H1 (cell line): ENCODE measurements around the gene PLCB4. TPM values are rescaled to one million over a fixed set of nuclear protein-coding genes. Genes with fewer than 3 reads are reported as not detected.

Experiments
- CTCF ChIA-PET: fragments of 300-600 bp; sonication (Branson Sonifier 250); formaldehyde crosslinking; loops from one replicate; lab custom pipeline; 2021; ENCODE audit not compliant: partially characterized antibody; lab: Charles Lee
- POLR2A ChIA-PET: fragments of 300-600 bp; sonication (Branson Sonifier 250); formaldehyde crosslinking; loops from one replicate; lab custom pipeline; 2021; ENCODE audit warnings: inconsistent platforms; ENCODE audit not compliant: partially characterized antibody; lab: Charles Lee
- DNase-seq, 2 experiments: peaks; one replicate each; pipeline versions ENCODE4 v3.0.0 to v3.0.0-alpha.2; 2010 to 2022; ENCODE audit warnings: low spot score in 2 of 2, low read depth in 1 of 2, mixed read lengths in 1 of 2
- FAIRE-seq: peaks from 2 replicates; lab custom pipeline; 2011; peaks lifted over from hg19 to GRCh38; lab: Jason Lieb, UNC
- H2AFZ ChIP-seq: 2 replicates; pipeline ENCODE4 v1.8.1; 2012; ENCODE audit warnings: low read length, inconsistent platforms
- H2AK5ac ChIP-seq: 2 replicates; pipeline ENCODE4 v1.6.1; 2013; ENCODE audit warnings: low read depth, low read length
- H2BK120ac ChIP-seq: replicated peaks from 2 replicates; pipeline ENCODE3; 2013; ENCODE audit warnings: low read depth, low read length, inconsistent platforms
- H2BK12ac ChIP-seq: 2 replicates; pipeline ENCODE4 v1.6.1; 2013; ENCODE audit warnings: low read depth, low read length
- H2BK15ac ChIP-seq: 2 replicates; pipeline ENCODE4 v1.6.1; 2013; ENCODE audit warnings: low read length
- H2BK20ac ChIP-seq: 2 replicates; pipeline ENCODE4 v1.6.1; 2013; ENCODE audit warnings: low read length
- H2BK5ac ChIP-seq: 2 replicates; pipeline ENCODE4 v1.6.1; 2013; ENCODE audit warnings: low read depth, low read length
- H3K14ac ChIP-seq: 2 replicates; pipeline ENCODE4 v1.6.1; 2013; ENCODE audit warnings: inconsistent platforms; ENCODE audit not compliant: insufficient read length
- H3K18ac ChIP-seq: 2 replicates; pipeline ENCODE4 v1.6.1; 2013; ENCODE audit warnings: low read length; ENCODE audit errors: extremely low read depth
- H3K23ac ChIP-seq: 2 replicates; pipeline ENCODE4 v1.6.1; 2013; ENCODE audit warnings: inconsistent platforms; ENCODE audit not compliant: insufficient read length
- H3K23me2 ChIP-seq: 2 replicates; pipeline ENCODE4 v1.6.1; 2013; ENCODE audit warnings: low read depth, low read length
- H3K27ac ChIP-seq: 2 replicates; pipeline ENCODE4 v1.6.1; 2011; ENCODE audit warnings: low read depth, low read length, inconsistent platforms
- H3K27me3 ChIP-seq, 4 experiments: replicated peaks in 1 of 4; 1 replicate in 1 of 4; 2 replicates in 3 of 4; pipeline versions ENCODE4 v1.6.1 to v1.8.1; 2011 to 2013; ENCODE audit warnings: low read length in 3 of 4, mild to moderate bottlenecking in 3 of 4, inconsistent platforms in 2 of 4, mixed read lengths in 2 of 4, moderate library complexity in 1 of 4; ENCODE audit not compliant: control insufficient read depth in 3 of 4, insufficient read depth in 3 of 4; ENCODE audit errors: extremely low read depth in 1 of 4
- H3K36me3 ChIP-seq, 4 experiments: 2 replicates each; pipeline versions ENCODE4 v1.6.1 to v1.8.1; 2011 to 2013; ENCODE audit warnings: mild to moderate bottlenecking in 4 of 4, low read length in 3 of 4, moderate library complexity in 2 of 4, control low read depth in 1 of 4, inconsistent platforms in 1 of 4; ENCODE audit not compliant: insufficient read depth in 4 of 4, control insufficient read depth in 2 of 4
- H3K4ac ChIP-seq: replicated peaks from 2 replicates; pipeline ENCODE3; 2013; ENCODE audit warnings: low read length, low read depth, mixed read lengths, inconsistent platforms; ENCODE audit not compliant: insufficient read length
- H3K4me1 ChIP-seq, 4 experiments: replicated peaks in 1 of 4; 1 replicate in 1 of 4; 2 replicates in 3 of 4; pipeline versions ENCODE4 v1.6.1 to v1.8.1; 2011 to 2013; ENCODE audit warnings: low read length in 3 of 4, inconsistent platforms in 2 of 4, mixed read lengths in 1 of 4; ENCODE audit not compliant: insufficient read depth in 4 of 4, control insufficient read depth in 3 of 4
- H3K4me2 ChIP-seq, 2 experiments: 2 replicates each; pipeline versions ENCODE4 v1.6.1 to v1.8.1; 2011 to 2013; ENCODE audit warnings: low read depth in 2 of 2, low read length in 2 of 2, control low read depth in 1 of 2, inconsistent platforms in 1 of 2, mild to moderate bottlenecking in 1 of 2; ENCODE audit not compliant: insufficient read depth in 1 of 2
- H3K4me3 ChIP-seq, 4 experiments: fragments of 200-600, 300-600 bp in 1 of 4; sonication (generic), shearing (Covaris generic), sonication (Bioruptor Twin) in 1 of 4; 2 replicates each; pipeline versions ENCODE4 v1.5.1 to v1.8.1; 2011 to 2016; ENCODE audit warnings: low read length in 4 of 4, low read depth in 3 of 4, control low read depth in 2 of 4, inconsistent platforms in 2 of 4, mild to moderate bottlenecking in 2 of 4, mixed read lengths in 1 of 4, moderate library complexity in 1 of 4; ENCODE audit not compliant: insufficient read depth in 2 of 4; ENCODE audit errors: extremely low read depth in 1 of 4
- H3K56ac ChIP-seq: replicated peaks from 2 replicates; pipeline ENCODE3; 2013; ENCODE audit warnings: low read depth, mild to moderate bottlenecking, mixed read lengths, low read length, inconsistent platforms; ENCODE audit not compliant: insufficient read length
- H3K79me1 ChIP-seq: 2 replicates; pipeline ENCODE4 v1.6.1; 2013; ENCODE audit warnings: low read depth, low read length, control low read depth
- H3K79me2 ChIP-seq, 2 experiments: 2 replicates each; pipeline versions ENCODE4 v1.6.1 to v1.8.1; 2012 to 2013; ENCODE audit warnings: low read length in 2 of 2, mild to moderate bottlenecking in 2 of 2, inconsistent platforms in 1 of 2; ENCODE audit not compliant: insufficient read depth in 2 of 2, control insufficient read depth in 1 of 2
- H3K9ac ChIP-seq, 4 experiments: replicated peaks in 1 of 4; 1 replicate in 1 of 4; 2 replicates in 3 of 4; pipeline versions ENCODE4 v1.6.1 to v1.8.1; 2011 to 2013; ENCODE audit warnings: low read depth in 3 of 4, low read length in 3 of 4, control low read depth in 2 of 4, mild to moderate bottlenecking in 2 of 4, moderate library complexity in 2 of 4, inconsistent platforms in 1 of 4; ENCODE audit errors: extremely low read depth in 1 of 4
- H3K9me3 ChIP-seq, 2 experiments: 2 replicates each; pipeline versions ENCODE4 v1.6.1 to v1.8.1; 2012 to 2013; ENCODE audit warnings: mild to moderate bottlenecking in 2 of 2, moderate library complexity in 2 of 2, control low read depth in 1 of 2, inconsistent platforms in 1 of 2, low read depth in 1 of 2, low read length in 1 of 2, mixed read lengths in 1 of 2; ENCODE audit not compliant: insufficient read depth in 2 of 2
- H4K20me1 ChIP-seq, 2 experiments: replicated peaks in 1 of 2; 2 replicates each; pipeline versions ENCODE3 to v1.8.1; 2011 to 2013; ENCODE audit warnings: inconsistent platforms in 2 of 2, low read length in 2 of 2, mild to moderate bottlenecking in 1 of 2; ENCODE audit not compliant: insufficient read depth in 2 of 2, control insufficient read depth in 1 of 2
- H4K5ac ChIP-seq: 2 replicates; pipeline ENCODE4 v1.6.1; 2013; ENCODE audit warnings: low read length, low read depth, mixed read lengths, inconsistent platforms; ENCODE audit not compliant: insufficient read length
- H4K8ac ChIP-seq: 2 replicates; pipeline ENCODE4 v1.8.0; 2013; ENCODE audit warnings: mild to moderate bottlenecking, moderate library complexity, low read length, inconsistent platforms; ENCODE audit not compliant: insufficient read depth; ENCODE audit errors: extremely low read depth
- H4K91ac ChIP-seq: replicated peaks from 2 replicates; pipeline ENCODE3; 2013; ENCODE audit warnings: low read length, mixed read lengths, inconsistent platforms; ENCODE audit not compliant: insufficient read length
- CREB1 ChIP-seq: IDR thresholded peaks from 2 replicates; pipeline ENCODE4 v1.6.1; 2012; ENCODE audit warnings: inconsistent platforms
- POLR2AphosphoS5 ChIP-seq: IDR thresholded peaks from 2 replicates; pipeline ENCODE4 v1.6.1; 2011; ENCODE audit warnings: low read depth, low read length
- ZNF274 ChIP-seq: IDR thresholded peaks from 2 replicates; pipeline ENCODE4 v1.7.0; 2012; ENCODE audit warnings: low read length, borderline replicate concordance; ENCODE audit errors: extremely low read depth
- WGBS, 2 experiments: shearing (Covaris generic) in 1 of 2; methylation state at CpG; one replicate each; pipeline versions ENCODE4 v1.1.6 to v1.1.7; 2013 to 2015; ENCODE audit warnings: low lambda C conversion rate in 2 of 2, mixed read lengths in 2 of 2, inconsistent platforms in 1 of 2, low coverage in 1 of 2, missing lambda C conversion rate in 1 of 2; ENCODE audit not compliant: insufficient replicate concordance in 2 of 2, insufficient coverage in 1 of 2, insufficient read length in 1 of 2; ENCODE audit errors: extremely low coverage in 1 of 2, missing lambda C conversion rate in 1 of 2; 5-methylcytosine and 5-hydroxymethylcytosine counted together
- polyA plus RNA-seq, 7 experiments: library from polyadenylated mRNA; depleted of rRNA in 3 of 7; stranded (reverse) in 5 of 7; unstranded in 2 of 7; fragments of >200 nt in 5 of 7; fragments of 200-250 nt in 2 of 7; gene quantifications; 1 replicate in 5 of 7; 2 replicates in 1 of 7; 4 replicates in 1 of 7; pipeline versions ENCODE4 v1.2.1 to v1.2.3, GENCODE V29; 2011 to 2013; ENCODE audit warnings: missing spikeins in 2 of 7, mixed read lengths in 2 of 7
- total RNA-seq: library from RNA; stranded (reverse); fragmentation: NEBNext Ultra II Directional; extraction: Animal tissue kit (Norgen Biotek cat#: 25700); gene quantifications from 2 replicates; pipeline ENCODE4 v1.2.1, GENCODE V29; 2021
- TF ChIP-seq, protein P1 (sequence below): IDR thresholded peaks from 2 replicates; pipeline ENCODE4 v1.6.1; 2011; ENCODE audit warnings: low read depth, mild to moderate bottlenecking, low read length; ENCODE audit not compliant: insufficient read depth

The PLCB4 gene
- total and polyA plus RNA-seq, 2 of the 8 experiments (the other 6 are each of a cell fraction or from before 2014, with no cell fraction given), result 3.2 to 14.1 TPM

DNA sequence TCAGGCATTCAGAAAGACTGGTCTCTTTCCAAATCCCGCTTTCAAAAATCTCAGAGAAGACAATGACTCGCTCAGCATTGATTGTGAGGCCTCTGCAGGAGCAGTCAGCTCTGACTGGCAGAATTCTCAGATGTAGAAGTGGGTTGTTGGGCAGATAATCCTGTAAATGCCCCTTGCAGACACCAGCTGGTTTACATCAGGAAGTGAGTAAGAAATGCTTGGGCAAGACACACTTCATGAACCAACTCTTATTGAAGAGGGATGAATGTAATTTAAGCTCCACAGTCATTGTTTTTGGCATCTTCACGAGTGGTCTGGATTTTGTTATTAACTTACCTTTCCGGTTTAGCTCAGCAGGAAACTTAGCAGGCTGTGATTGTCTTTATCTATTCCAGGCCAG lies 166.6 kb downstream of the PLCB4 start:
- Histone ChIP-seq H2BK5ac (no peak overlapping the region), H4K91ac (no peak overlapping the region), H3K79me2 (no peaks in the 10 kb centered on the region), H3K4ac (no peak overlapping the region), H3K56ac (no peak overlapping the region), H3K9me3 (peaks cover 15 to 16% of the 10 kb centered on the region in 2 experiments; a peak in 3 of 4 replicates), H3K27ac (no peak overlapping the region), H3K4me2 (no peak overlapping the region), H2AFZ (no peak overlapping the region), H2BK15ac (no peak overlapping the region), H4K5ac (no peak overlapping the region), H3K23ac (no peak overlapping the region), H3K4me3 (no peak overlapping the region), H2BK20ac (no peak overlapping the region), H3K23me2 (peaks cover 3% of the 10 kb centered on the region; the same call in 1 of the 2 replicates), H3K79me1 (no peaks in the 10 kb centered on the region), H3K4me1 (no peaks in the 10 kb centered on the region), H3K36me3 (peaks cover 0 to 14% (median 3%) of the 10 kb centered on the region in 4 experiments; a peak in 3 of 8 replicates), H3K18ac (no peak overlapping the region), H2BK12ac (no peak overlapping the region), H3K27me3 (no peaks in the 10 kb centered on the region), H2AK5ac (no peak overlapping the region), H2BK120ac (no peak overlapping the region), H3K14ac (no peak overlapping the region), H4K8ac (no peak overlapping the region), H4K20me1 (no peaks in the 10 kb centered on the region), H3K9ac (no peak overlapping the region)
- WGBS, 2 experiments, result 92% methylated on average over 4 of the region's 4 CpGs; no CpG with 5 or more reads in 1 of the 2 experiments
- POLR2A ChIA-PET, result no interaction called here
- DNase-seq, result no peak
- CTCF ChIA-PET, result no interaction called here
- no peak for TF ChIP-seq ZNF274
- TF ChIP-seq, protein P1, sequence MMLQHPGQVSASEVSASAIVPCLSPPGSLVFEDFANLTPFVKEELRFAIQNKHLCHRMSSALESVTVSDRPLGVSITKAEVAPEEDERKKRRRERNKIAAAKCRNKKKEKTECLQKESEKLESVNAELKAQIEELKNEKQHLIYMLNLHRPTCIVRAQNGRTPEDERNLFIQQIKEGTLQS, result no peak
- TF ChIP-seq POLR2AphosphoS5, result no peak
- no peak for TF ChIP-seq CREB1
- FAIRE-seq, result no peak
